GM12878 (cell line): ENCODE measurements around the gene SNRPF.

ENCODE experiments used
- CHD2 ChIP-seq: IDR thresholded peaks from 2 replicates; pipeline ENCODE4 v1.6.1; 2011; ENCODE audit warnings: low read depth, low read length, improper control_type of control experiment, borderline replicate concordance
- GABPA ChIP-seq: IDR thresholded peaks from 2 replicates; pipeline ENCODE4 v1.6.1; 2014; ENCODE audit warnings: antibody characterized with exemption, low read depth, mild to moderate bottlenecking, inconsistent platforms
- POLR2A ChIP-seq: IDR thresholded peaks from 2 replicates; pipeline ENCODE4 v1.6.1; 2011; ENCODE audit warnings: low read depth, mild to moderate bottlenecking, low read length
- POLR2AphosphoS5 ChIP-seq: IDR thresholded peaks from 2 replicates; pipeline ENCODE4 v1.6.1; 2011; ENCODE audit warnings: mild to moderate bottlenecking, low read length, inconsistent platforms
- TAF1 ChIP-seq: IDR thresholded peaks from 2 replicates; pipeline ENCODE4 v1.6.1; 2011; ENCODE audit warnings: mild to moderate bottlenecking, low read depth, low read length, borderline replicate concordance
- TF ChIP-seq, protein P1 (sequence below): IDR thresholded peaks from 2 replicates; pipeline ENCODE4 v1.6.1; 2012; ENCODE audit warnings: low read depth, low read length, improper control_type of control experiment
- TF ChIP-seq, protein P2 (sequence below), 3 experiments: IDR thresholded peaks in 2 of 3; conservative IDR thresholded peaks in 1 of 3; 2 replicates each; pipeline ENCODE4 v1.5.1; 2011; ENCODE audit warnings: low read depth in 3 of 3, low read length in 3 of 3, mild to moderate bottlenecking in 3 of 3, control low read depth in 2 of 3, moderate library complexity in 2 of 3, inconsistent platforms in 1 of 3, mixed read lengths in 1 of 3; ENCODE audit not compliant: control insufficient read depth in 2 of 3, insufficient read depth in 1 of 3; ENCODE audit errors: extremely low read depth in 1 of 3

DNA sequence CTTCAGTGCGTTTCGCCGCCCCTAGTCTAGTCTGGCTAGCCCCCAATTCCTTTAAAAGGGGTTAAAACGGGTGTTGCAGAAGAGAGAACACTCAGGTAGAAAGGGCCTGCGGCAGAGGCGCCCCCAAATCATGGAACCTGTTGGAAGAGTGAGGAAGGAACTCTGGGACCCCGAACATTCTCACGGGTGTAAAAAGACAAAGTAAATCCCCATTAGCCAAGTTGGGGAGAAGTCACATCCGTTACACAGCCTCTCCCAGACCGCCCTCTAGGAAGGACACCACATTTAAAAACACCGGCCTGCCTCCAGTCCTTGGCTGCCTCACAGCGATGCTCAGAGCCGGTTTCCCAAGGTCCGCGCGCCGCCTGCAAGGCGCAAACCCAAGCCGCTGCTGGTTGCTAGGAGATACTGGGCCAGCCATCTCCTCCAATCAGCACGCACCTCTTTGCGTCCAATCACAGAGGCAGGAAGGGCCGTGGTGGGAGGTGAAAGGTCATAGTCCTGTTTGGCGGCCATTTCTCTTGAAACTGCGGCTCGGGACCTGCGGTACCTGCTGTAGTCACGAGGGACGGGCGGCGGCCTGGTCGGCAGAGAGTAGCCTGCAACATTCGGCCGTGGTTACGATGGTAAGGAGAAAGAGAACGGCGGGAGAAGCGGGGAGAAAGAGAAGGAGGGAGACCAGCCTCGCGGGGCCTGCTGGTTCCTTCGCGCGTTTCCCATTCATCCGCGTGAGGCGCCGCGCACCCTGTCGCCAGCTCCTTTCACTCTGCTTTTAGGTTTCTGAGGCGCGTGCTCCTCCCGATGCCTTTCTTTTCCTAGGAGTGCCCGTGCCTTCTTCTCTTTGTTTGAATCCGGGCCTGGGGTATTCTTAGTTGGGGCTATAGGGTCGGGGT, at the start of gene SNRPF:
- TF ChIP-seq GABPA = no peak
- TF ChIP-seq POLR2AphosphoS5 = peak; percentile 80; the same call in 1 of the 2 replicates
- TF ChIP-seq, protein P1, sequence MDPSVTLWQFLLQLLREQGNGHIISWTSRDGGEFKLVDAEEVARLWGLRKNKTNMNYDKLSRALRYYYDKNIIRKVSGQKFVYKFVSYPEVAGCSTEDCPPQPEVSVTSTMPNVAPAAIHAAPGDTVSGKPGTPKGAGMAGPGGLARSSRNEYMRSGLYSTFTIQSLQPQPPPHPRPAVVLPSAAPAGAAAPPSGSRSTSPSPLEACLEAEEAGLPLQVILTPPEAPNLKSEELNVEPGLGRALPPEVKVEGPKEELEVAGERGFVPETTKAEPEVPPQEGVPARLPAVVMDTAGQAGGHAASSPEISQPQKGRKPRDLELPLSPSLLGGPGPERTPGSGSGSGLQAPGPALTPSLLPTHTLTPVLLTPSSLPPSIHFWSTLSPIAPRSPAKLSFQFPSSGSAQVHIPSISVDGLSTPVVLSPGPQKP = no peak
- TF ChIP-seq, protein P2, sequence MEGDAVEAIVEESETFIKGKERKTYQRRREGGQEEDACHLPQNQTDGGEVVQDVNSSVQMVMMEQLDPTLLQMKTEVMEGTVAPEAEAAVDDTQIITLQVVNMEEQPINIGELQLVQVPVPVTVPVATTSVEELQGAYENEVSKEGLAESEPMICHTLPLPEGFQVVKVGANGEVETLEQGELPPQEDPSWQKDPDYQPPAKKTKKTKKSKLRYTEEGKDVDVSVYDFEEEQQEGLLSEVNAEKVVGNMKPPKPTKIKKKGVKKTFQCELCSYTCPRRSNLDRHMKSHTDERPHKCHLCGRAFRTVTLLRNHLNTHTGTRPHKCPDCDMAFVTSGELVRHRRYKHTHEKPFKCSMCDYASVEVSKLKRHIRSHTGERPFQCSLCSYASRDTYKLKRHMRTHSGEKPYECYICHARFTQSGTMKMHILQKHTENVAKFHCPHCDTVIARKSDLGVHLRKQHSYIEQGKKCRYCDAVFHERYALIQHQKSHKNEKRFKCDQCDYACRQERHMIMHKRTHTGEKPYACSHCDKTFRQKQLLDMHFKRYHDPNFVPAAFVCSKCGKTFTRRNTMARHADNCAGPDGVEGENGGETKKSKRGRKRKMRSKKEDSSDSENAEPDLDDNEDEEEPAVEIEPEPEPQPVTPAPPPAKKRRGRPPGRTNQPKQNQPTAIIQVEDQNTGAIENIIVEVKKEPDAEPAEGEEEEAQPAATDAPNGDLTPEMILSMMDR (IDR thresholded peaks at IDR 0.05 in 2 of 3, conservative IDR thresholded peaks at IDR 0.05 in 1 of 3; ENCODE audit: control insufficient read depth in 2 of 3, extremely low read depth in 1 of 3, insufficient read depth in 1 of 3, low read depth in 3 of 3, low read length in 3 of 3) = peak; percentile 2 to 16 (median 11); a peak in 1 of 6 replicates
- peak; percentile 95 for TF ChIP-seq CHD2
- peak; percentile 93 for TF ChIP-seq POLR2A
- 0 out of 2 replicates have a peak, but pooled peaks have one; percentile 28 for TF ChIP-seq TAF1
